SIG-M5 (cell line): ENCODE data around the gene RAB40B.

Experiments used
- DNase-seq: peaks from one replicate; lab custom pipeline; 2025; lab: John Stamatoyannopoulos, UW

RAB40B gene

DNA sequence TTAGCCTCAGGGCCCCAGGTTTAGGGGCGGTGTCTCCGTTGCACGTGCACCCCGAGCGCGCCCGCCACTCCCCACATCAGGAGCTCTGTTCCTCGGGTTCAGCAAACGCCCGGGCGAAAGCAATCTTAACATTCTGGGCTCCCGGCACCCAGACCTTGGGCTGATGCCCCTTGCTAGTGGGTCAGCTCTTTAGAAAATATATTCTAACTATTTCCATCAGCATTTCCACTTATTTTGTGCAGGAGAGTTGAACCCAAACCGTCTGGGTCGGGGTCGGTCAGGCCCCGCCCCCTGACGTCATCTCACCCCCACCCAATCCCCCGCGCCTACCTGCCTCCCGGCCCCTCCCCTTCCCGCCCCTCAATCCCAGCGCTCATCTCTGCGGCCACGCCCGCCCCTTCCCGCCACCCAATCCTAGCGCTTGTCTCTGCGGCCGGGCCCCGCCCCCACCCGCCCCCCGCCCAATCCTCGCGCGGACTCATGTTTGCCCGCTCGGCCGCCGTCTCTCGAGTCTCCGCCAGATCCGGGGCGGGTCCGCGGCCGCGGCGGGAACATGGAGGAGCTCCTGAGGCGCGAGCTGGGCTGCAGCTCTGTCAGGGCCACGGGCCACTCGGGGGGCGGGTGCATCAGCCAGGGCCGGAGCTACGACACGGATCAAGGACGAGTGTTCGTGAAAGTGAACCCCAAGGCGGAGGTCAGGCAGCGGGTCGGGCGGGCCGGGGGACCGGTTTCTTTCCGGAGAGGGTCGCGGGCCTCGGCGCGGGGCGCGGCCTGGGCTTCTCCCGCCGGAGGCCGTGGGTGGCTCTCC is 17.9 kb upstream of the RAB40B start, which contains the start of gene FN3KRP:
TSS of gene FN3KRP (plus strand) at position 504 of the 808 bp plus-strand sequence. CDS start at position 554, 50 bp downstream.
- DNase-seq: peak; percentile 25

- DNase-seq: no peak
Measured at GRCh38 chr17:82713071-82713723, 14.7 kb upstream of the RAB40B start.

DNA sequence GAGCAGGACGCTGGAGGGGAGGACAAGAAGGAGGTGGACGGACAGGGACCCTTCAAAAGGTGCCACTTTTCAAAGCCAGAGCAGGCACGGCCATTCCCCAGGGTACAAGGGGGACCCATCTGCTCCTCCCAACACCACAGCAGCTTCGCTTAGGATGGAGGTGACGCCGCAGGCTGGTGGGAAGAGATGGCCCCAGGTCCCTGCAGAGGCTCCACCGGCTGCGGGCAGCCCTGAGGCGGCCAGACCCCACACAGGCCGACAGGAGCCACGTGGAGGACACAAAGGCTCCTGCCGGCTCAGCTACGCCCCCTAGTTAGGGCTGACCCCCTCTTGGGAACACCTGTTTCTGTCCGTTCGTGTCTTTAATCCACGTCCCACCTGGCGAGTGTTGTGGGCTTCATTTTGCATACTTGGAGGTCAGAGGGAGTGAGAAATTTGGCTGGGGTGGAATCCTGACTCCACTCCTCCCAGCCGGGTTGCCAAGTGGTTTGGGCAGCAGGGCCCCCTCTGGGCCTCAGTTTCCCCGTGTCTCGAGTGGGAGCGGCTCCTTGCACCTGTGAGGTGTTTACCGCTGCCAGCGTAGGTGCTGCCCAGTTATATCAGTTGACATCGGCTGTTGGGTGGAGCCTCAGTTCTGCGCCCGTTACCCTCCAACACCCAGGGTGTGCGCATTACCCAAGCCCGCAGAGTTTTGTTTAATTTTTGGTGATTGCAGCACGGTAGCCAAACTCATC is 12.2 kb upstream of the RAB40B start:
- DNase-seq: no peak

DNA sequence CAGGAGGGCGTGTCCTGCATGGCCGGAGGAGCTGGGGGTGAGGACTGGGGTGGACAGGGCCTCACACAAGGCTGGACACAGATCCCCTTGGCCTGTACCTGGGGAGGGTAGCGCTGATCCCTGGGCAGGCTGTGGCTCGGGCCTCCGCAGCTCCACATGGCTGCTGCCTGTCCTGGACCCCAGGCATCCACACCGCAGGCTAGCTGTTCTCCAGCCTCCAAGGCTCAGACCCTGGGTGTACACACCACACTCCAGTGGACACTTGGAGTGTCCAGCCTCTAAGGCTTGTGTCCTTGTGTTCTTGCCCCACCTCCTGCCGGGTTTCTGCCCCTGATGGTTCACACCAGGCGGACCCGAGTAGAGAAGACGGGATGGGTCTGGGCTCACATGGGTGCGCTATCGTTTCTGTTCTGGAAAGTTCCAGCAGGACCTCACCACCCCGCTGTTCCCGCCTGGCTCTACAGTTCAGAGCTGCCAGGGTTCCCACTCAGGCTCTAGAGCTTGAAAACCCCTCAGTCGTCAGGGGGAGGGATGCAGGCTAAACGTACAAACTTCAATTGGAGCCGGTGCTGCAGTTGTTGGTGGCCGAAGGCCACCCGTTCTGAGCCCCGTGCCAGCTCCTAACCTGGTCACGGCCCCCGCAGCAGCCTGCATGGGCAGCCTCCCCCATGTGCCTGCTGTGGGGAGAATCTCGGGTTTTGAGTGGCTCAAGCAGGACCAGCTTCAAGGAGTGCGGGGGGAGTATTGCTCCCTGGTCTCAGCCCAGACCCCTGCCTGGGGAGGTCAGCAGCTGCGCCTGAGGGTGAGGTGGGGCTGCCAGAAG is 11.4 kb upstream of the RAB40B start:
- no peak for DNase-seq

- no peak for DNase-seq
Measured at GRCh38 chr17:82709024-82709675, 10.7 kb upstream of the RAB40B start.

DNA sequence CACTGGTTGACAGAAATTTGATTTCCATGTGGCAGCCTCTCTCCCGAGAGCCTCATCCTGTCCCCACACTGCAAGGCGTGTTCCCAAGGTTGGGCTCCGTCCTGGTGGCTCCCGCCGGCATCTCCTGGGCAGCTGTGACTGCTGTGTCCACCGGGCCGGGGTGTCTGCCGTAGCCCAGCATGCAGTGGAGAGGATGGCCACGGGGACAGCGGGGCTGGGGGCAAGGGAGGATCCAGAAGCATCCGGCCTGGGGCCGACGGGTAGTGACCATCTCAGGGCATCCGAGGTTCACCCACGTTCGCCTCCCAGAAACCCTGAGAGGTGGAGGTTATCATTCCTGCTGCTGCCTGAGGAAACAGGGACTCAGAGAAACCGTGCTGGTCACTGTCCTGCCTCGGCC is 7.3 kb upstream of the RAB40B start:
- no peak for DNase-seq

- no peak for DNase-seq
Measured at GRCh38 chr17:82704886-82705285, 6.4 kb upstream of the RAB40B start.

DNA sequence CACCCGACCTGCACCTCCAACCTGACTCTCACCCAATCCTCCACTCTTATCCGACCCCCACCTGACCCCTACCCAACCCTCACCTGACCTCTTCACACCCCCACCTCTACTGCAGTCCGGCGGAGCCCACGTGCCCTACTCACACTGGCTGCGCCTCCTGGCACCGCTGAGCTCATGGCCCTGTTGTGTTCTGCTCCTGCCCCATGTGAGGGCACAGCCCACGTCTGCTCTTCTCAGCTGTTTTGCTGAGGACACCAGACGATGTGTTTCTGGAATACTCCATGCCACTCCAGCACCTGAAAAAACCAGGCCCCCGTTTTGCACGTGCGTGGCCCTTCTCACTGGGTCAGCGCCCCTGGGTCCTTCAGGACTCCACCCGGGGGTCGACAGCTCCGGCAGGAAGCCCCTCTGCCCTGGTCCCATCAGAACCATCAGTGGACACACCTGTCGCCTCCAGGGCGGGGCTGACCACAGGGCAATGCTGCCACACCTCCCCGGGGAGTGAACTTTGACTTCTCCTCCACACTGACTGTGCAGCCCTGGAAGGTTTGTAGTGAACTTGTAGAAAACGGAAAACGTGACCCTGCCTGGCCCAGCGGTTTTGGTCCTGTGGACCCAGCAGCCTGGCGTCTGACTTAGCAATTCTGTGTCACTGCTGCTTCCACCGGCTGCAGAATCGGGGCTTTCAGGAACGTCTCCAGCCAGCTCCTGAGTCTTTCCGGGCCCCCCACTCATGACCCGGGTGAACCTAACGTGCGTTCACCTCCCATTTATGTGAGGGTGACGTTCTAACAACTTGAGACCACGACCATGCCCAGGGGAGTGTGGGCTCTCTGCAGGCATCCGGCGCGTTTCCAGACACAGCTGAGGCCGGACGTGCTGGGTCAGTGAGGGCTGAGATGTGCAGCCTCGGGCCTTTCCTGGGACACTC is 5.7 kb upstream of the RAB40B start:
- DNase-seq: no peak

DNA sequence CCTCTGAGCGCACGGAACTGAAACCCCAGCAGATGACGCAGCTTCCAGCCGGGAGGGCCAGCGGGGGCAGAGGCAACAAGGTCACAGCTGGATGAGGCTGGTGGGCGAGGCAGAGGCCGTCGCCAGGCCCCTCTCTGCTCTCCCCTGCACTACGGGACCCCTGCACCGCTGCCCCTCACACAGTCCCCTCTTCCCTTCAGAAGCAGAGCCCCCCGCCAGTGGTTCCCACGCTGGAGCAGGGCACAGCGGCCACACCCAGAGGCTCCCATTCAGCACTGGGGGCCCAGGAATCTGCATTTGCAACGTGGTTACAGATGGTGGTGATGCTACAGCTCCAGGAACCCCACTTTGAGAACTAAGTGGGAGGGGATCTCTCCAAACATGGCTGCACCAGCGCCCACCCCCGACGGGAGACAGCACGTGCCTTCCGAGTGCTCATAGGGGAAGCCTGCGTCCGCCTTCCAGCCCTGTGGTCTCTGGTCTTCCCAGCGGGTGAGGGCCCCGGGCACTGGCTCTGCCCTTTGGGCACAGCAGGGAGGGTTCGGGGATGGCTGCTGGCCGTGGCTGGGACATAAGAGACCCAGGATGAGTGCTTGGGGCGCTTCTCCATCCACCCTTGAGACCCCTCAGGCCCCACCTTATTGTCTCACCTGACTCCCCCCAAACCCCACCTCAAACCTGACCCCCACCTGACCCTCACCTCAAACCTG is 4.7 kb upstream of the RAB40B start:
- DNase-seq: no peak

- DNase-seq: no peak
Measured at GRCh38 chr17:82702231-82702927, 3.9 kb upstream of the RAB40B start.

GRCh38 chr17:82699551-82699950 is 1.1 kb upstream of the RAB40B start:
- DNase-seq: no peak

- no peak for DNase-seq
Measured at GRCh38 chr17:82698974-82699442, 510 bp upstream of the RAB40B start.

DNA sequence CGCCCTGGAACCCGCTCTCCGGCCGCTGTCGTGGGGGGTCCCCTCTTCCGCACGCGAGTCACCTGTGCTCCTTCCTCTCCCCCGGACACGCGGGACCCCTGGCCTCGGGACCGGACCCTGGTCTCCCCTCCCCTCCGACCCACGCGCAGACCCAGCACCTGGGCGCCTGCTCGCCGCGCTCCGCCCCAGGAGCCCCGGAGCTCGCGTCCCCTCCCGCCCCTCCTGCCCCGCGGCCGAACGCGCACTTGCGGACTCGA is 762 bp downstream of the RAB40B start:
- no peak for DNase-seq

DNA sequence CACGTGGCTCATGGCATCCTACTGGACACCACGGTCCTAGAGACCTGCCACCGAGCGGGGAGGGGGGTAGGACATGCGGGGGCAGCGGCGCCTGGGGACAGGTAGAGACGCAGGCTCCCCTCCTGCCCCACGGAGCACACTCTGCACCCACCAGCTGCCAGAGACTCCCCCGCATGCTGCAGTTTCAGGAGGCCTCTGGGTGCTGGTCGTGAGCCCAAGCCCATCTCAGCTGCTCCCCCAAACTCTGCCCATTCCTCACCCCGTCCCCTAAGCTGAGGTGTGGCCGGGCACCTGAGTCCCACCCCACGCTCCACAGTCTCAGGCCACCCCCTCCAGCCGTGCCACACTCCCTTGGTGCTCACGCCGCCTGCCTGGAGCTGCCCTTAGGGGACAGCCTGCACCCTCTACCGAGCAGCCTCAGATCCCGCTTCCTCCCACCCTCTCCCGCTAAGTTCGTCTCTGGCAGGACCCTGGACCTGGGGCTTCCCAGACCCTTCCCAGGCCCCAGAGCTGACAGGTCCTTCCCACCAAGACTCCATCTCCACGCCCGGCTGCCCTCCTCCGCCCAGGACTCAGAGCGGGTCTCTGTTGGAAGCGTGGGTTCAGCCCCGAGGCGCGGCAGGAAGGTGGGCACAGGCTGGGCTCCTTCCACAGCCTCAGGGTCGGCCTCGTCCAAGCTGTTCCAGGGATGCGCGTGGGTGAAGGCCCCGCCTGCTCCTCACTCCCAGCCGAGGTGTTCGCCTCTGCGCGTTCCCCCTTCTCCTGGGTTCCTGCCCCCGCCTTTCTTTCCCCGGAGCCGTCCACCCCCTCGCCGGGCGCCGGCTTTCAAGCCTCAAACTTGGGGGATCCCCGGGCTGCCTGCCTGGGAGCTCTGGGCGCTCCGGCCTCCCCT is 1.3 kb downstream of the RAB40B start:
- no peak for DNase-seq

- no peak for DNase-seq
Measured at GRCh38 chr17:82696259-82696658, 2.2 kb downstream of the RAB40B start.

DNA sequence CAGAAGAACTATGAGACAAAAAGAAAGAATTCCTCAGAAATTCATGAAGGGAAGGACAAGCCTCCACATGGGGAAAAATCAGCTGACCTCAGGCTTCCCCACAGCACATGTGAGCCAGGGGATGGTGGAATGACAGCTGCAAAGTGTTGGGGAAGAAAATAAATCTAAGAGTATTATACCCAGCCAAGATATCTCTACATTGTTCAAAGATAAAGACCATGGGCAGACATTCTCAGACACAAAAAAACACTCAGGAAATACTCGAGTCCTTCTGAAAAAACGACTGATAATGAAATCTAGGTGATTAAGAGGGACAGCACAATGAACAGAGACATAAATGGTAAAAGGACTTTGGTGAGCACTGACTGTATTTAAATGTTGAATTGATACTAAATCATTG is 3.9 kb downstream of the RAB40B start:
- DNase-seq: no peak

DNA sequence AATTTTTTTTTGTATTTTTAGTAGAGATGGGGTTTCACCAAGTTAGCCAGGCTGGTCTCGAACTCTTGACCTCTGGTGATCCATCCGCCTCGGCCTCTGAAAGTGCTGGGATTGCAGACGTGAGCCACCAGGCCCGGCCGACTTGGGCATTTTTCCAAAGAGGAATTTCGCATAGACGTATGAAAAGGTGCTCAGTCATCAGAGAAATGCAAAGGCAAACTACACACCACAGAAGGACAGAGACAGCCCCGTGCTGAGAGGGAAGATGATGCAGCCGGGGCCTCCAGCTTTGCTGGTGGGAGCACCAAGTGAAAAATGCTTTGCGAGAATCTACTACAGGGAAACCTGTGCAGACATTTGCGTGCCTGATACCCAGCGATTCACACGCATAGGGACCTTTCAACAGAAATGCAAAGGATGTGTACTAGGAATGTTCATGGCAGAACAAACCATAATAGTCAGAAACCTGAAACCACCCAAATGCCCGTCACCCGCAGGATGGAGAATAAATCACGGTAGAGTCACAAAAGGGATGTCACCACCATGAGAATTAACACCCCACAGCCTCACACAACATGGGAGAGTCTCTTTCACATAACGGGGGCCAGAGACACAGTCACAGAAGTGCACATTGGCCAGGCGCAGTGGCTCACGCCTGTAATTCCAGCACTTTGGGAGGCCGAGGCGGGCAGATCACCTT is 5.2 kb downstream of the RAB40B start:
- DNase-seq: no peak

GRCh38 chr17:82692268-82692667 is 6.2 kb downstream of the RAB40B start:
- DNase-seq: no peak
